Stimulated activated CD4-positive, alpha-beta T cell treated with anti-CD3 and anti-CD28 coated beads, TNF-alpha, amount 100 ng/mL, for 1 hour (primary cell): ENCODE data around the gene TMEM154.

Source experiments
- DNase-seq, 3 donors: peaks; one replicate each; pipeline ENCODE4 v3.0.0-alpha.2; 2020; ENCODE audit warnings: low read depth in 3 of 3, low spot score in 1 of 3

Gene TMEM154

GRCh38 chr4:152679414-152680281, at the start of gene TMEM154:
TMEM154 (minus strand) TSS chr4:152679997; CDS start chr4:152679933, 64 bp downstream.
- peak; percentile 22 to 35 (median 33) for DNase-seq

- DNase-seq = no peak
Measured at GRCh38 chr4:152729466-152729865, 49.7 kb upstream of the TMEM154 start.

GRCh38 chr4:152728343-152728742, 48.5 kb upstream of the TMEM154 start:
- DNase-seq = no peak

GRCh38 chr4:152727784-152728183, 48.0 kb upstream of the TMEM154 start:
- no peak for DNase-seq

GRCh38 chr4:152724494-152724893, 44.7 kb upstream of the TMEM154 start:
- DNase-seq = no peak

- DNase-seq = no peak
Measured at GRCh38 chr4:152723236-152723635, 43.4 kb upstream of the TMEM154 start.

GRCh38 chr4:152719801-152720556, 40.2 kb upstream of the TMEM154 start:
- no peak for DNase-seq

- DNase-seq = no peak
Measured at GRCh38 chr4:152719291-152719690, 39.5 kb upstream of the TMEM154 start.

- no peak for DNase-seq
Measured at GRCh38 chr4:152715076-152715475, 35.3 kb upstream of the TMEM154 start.

GRCh38 chr4:152713951-152714705, 34.3 kb upstream of the TMEM154 start:
- no peak for DNase-seq

GRCh38 chr4:152709675-152710438, 30.1 kb upstream of the TMEM154 start:
- DNase-seq = no peak

- no peak for DNase-seq
Measured at GRCh38 chr4:152708796-152709195, 29.0 kb upstream of the TMEM154 start.

- DNase-seq = no peak
Measured at GRCh38 chr4:152708361-152708760, 28.6 kb upstream of the TMEM154 start.

- no peak for DNase-seq
Measured at GRCh38 chr4:152707632-152708031, 27.8 kb upstream of the TMEM154 start.

GRCh38 chr4:152705903-152706302, 26.1 kb upstream of the TMEM154 start:
- no peak for DNase-seq

GRCh38 chr4:152704788-152705187, 25.0 kb upstream of the TMEM154 start:
- DNase-seq = no peak

GRCh38 chr4:152700151-152700550, 20.4 kb upstream of the TMEM154 start:
- DNase-seq = no peak

- no peak for DNase-seq
Measured at GRCh38 chr4:152699313-152699712, 19.5 kb upstream of the TMEM154 start.

GRCh38 chr4:152698089-152698499, 18.3 kb upstream of the TMEM154 start:
- DNase-seq = no peak

- DNase-seq = no peak
Measured at GRCh38 chr4:152697284-152698088, 17.7 kb upstream of the TMEM154 start.
